Measurements from ENCODE around the gene MTHFD1L. TPM values are rescaled to one million over a fixed set of nuclear protein-coding genes. Genes with fewer than 3 reads are reported as not detected.

MTHFD1L gene
- total and polyA plus RNA-seq, 7 donors, result 0.60 to 17.9 (median 3.0) TPM

GRCh38 chr6:151071295-151071694, 205.8 kb downstream of the MTHFD1L start:
- Histone ChIP-seq H3K4me3 (peak overlapping the region; percentile 19 to 48 (median 34)), H3K9me3 (no peaks in the 10 kb centered on the region), H3K27me3 (no peaks in the 10 kb centered on the region), H3K36me3 (no peaks in the 10 kb centered on the region), H3K27ac (peak overlapping the region; percentile 63 to 78 (median 75)), H3K4me1 (peaks cover 0 to 35% (median 27%) of the 10 kb centered on the region in 4 donors)
- peak; percentile 77 for DNase-seq
- TF ChIP-seq POLR2AphosphoS5 (IDR thresholded peaks at IDR 0.05), result peak; percentile 49 to 69 (median 57)
- no peak for TF ChIP-seq CTCF (IDR thresholded peaks at IDR 0.05)
- no peak for TF ChIP-seq POLR2A (IDR thresholded peaks at IDR 0.05)
- no peak for TF ChIP-seq EP300 (IDR thresholded peaks at IDR 0.05)
- intact Hi-C loops (cut with DNase I), result no loop called here
- 73% methylated on average over 8 of the region's 8 CpGs for WGBS, 2 donors

DNA sequence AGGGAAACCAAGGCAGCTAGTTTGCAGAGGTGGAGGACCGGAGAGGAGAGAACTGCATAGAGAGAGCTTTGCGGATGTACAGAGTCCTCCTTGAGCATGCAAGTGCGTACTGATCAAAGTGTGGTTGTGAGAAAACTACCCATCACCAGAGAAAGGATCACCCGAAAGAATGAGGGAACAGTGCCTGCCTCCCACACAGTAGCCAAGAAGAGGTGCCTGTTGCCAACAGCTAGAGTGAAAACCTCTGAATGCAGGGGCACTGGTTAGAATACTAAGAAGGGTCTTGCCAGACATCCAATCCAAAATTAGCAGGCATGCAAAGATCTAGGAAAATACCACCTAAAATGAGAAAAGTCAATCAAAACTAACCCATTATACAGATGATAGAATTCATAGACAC, 207.6 kb downstream of the MTHFD1L start:
- H3K27me3 ChIP-seq, result no peaks in the 10 kb centered on the region
- no peaks in the 10 kb centered on the region for H3K9me3 ChIP-seq
- peaks cover 0 to 25% (median 17%) of the 10 kb centered on the region in 4 donors for H3K4me1 ChIP-seq
- DNase-seq, result no peak
- H3K4me3 ChIP-seq, result no peak overlapping the region
- WGBS, 2 donors, result 73 to 82% methylated on average over 4 of the region's 4 CpGs
- H3K36me3 ChIP-seq, result no peaks in the 10 kb centered on the region
- intact Hi-C loops (cut with DNase I), result no loop called here
- no peak overlapping the region for H3K27ac ChIP-seq
- TF ChIP-seq POLR2A (IDR thresholded peaks at IDR 0.05), result no peak
- TF ChIP-seq EP300 (IDR thresholded peaks at IDR 0.05), result no peak

- H3K27me3 ChIP-seq, result no peaks in the 10 kb centered on the region
- H3K36me3 ChIP-seq, result no peaks in the 10 kb centered on the region
- intact Hi-C loops (cut with DNase I), result no loop called here
- DNase-seq, result no peak
- no peak overlapping the region for H3K4me3 ChIP-seq
- H3K4me1 ChIP-seq, result peaks cover 0 to 21% (median 13%) of the 10 kb centered on the region in 4 donors
- no peaks in the 10 kb centered on the region for H3K9me3 ChIP-seq
- no peak overlapping the region for H3K27ac ChIP-seq
- WGBS, 2 donors, result 39 to 47% methylated on average over 1 of the region's 1 CpG
- TF ChIP-seq EP300 (IDR thresholded peaks at IDR 0.05) (no peak), CTCF (IDR thresholded peaks at IDR 0.05) (no peak), POLR2A (IDR thresholded peaks at IDR 0.05) (no peak), POLR2AphosphoS5 (IDR thresholded peaks at IDR 0.05) (no peak)
Observed at GRCh38 chr6:151073701-151074100, 208.2 kb downstream of the MTHFD1L start.

DNA sequence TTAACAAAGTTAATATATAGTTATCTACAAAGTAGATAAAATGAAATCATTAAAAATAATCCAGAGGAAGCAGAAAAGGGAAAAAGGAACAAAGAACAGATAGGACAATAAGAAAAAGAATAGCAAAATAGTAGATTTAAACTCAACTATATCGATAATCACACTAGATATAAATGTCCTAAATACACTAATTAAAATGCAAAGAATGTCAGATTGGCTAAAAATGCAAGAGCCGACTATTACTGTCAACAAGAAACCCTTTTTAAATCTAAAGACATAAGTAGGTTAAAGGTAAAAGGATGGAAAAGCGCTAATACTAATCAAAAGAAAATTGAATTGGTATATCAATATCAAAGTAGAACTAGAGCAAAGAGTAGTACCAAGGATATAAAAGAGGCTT, 209.5 kb downstream of the MTHFD1L start:
- Histone ChIP-seq H3K27me3 (no peaks in the 10 kb centered on the region), H3K9me3 (no peaks in the 10 kb centered on the region), H3K36me3 (no peaks in the 10 kb centered on the region), H3K27ac (no peak overlapping the region), H3K4me1 (peaks cover 0 to 10% (median 9%) of the 10 kb centered on the region in 4 donors), H3K4me3 (no peak overlapping the region)
- DNase-seq, result no peak
- WGBS, 2 donors, result 95 to 99% methylated on average over 3 of the region's 3 CpGs
- intact Hi-C loops (cut with DNase I), result no loop called here
- TF ChIP-seq EP300 (IDR thresholded peaks at IDR 0.05) (no peak), POLR2AphosphoS5 (IDR thresholded peaks at IDR 0.05) (no peak), POLR2A (IDR thresholded peaks at IDR 0.05) (no peak), CTCF (IDR thresholded peaks at IDR 0.05) (no peak)

DNA sequence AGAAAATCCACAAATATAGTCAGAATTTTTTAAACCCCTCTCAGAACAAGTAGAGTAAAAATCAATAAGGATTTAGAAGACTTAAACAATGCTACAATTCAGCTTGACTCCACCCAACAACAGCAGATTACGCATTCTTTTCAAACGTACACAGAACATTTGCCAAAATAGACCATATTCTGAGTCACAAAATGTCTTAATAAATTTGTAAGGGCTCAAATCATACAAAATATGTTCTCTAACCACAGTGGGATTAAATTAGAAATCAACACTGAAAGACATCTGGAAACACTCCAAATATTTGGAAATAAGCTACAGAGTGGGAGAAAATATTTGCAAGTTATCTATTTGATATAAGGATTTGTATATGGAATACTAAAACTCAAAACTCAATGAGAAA, 210.0 kb downstream of the MTHFD1L start:
- Histone ChIP-seq H3K4me1 (peaks cover 0 to 5% (median 4%) of the 10 kb centered on the region in 4 donors), H3K27me3 (no peaks in the 10 kb centered on the region), H3K4me3 (no peak overlapping the region), H3K9me3 (no peaks in the 10 kb centered on the region), H3K27ac (no peak overlapping the region), H3K36me3 (no peaks in the 10 kb centered on the region)
- 86 to 87% methylated on average over 2 of the region's 2 CpGs for WGBS, 2 donors
- no peak for DNase-seq
- TF ChIP-seq EP300 (IDR thresholded peaks at IDR 0.05) (no peak), POLR2A (IDR thresholded peaks at IDR 0.05) (no peak), POLR2AphosphoS5 (IDR thresholded peaks at IDR 0.05) (no peak), CTCF (IDR thresholded peaks at IDR 0.05) (no peak)
- intact Hi-C loops (cut with DNase I), result no loop called here
